Activated CD4-positive, alpha-beta T cell treated with anti-CD3 and anti-CD28 coated beads, Interleukin-2, amount 10 ng/mL, durations not matched to agents 7 days and 5 days (primary cell): ENCODE data around the gene TNFRSF12A. TPM values are rescaled to one million over a fixed set of nuclear protein-coding genes. Genes with fewer than 3 reads are reported as not detected.

Source experiments
- CTCF ChIA-PET: fragments of 350-600 bp; sonication (Branson Sonifier 250); formaldehyde crosslinking; loops from one replicate; lab custom pipeline; 2021; ENCODE audit warnings: antibody characterized with exemption; lab: Charles Lee
- POLR2A ChIA-PET: fragments of 350-600 bp; sonication (Branson Sonifier 250); formaldehyde crosslinking; loops from one replicate; lab custom pipeline; 2021; ENCODE audit warnings: antibody characterized with exemption; lab: Charles Lee
- DNase-seq: peaks from one replicate; pipeline ENCODE4 v3.0.0-alpha.2; 2020
- H3K27ac Mint-ChIP-seq: one replicate; pipeline ENCODE4 v1.8.0; 2021; ENCODE audit warnings: mild to moderate bottlenecking, moderate library complexity, mixed read lengths
- H3K27me3 Mint-ChIP-seq: one replicate; pipeline ENCODE4 v1.8.0; 2021; ENCODE audit warnings: mixed read lengths
- H3K36me3 Mint-ChIP-seq: one replicate; pipeline ENCODE4 v1.8.0; 2021; ENCODE audit warnings: low read depth, mixed read lengths
- H3K4me1 Mint-ChIP-seq: one replicate; pipeline ENCODE4 v1.8.0; 2021; ENCODE audit warnings: mixed read lengths
- H3K4me3 Mint-ChIP-seq: one replicate; pipeline ENCODE4 v1.8.0; 2021; ENCODE audit warnings: mild to moderate bottlenecking, moderate library complexity, mixed read lengths
- H3K9me3 Mint-ChIP-seq: one replicate; pipeline ENCODE4 v1.8.0; 2021; ENCODE audit warnings: mixed read lengths
- total RNA-seq, 2 experiments: library from RNA; stranded (reverse); gene quantifications; one replicate each; pipeline ENCODE4 v1.2.3, GENCODE V29; 2021

The TNFRSF12A gene
- total RNA-seq, 2 experiments from 2014 or later, result 1.8 to 2.1 TPM

- no peak overlapping the region for H3K4me3 Mint-ChIP-seq
- POLR2A ChIA-PET, result no interaction called here
- CTCF ChIA-PET, result interaction anchor here (0.9 to 1.8 kb wide), 2 partner anchors 13 to 23 kb away, joined by 3 to 4 read pairs; no protein-coding TSS in a partner anchor
- H3K36me3 Mint-ChIP-seq, result no peaks in the 10 kb centered on the region
- no peak for DNase-seq
- H3K4me1 Mint-ChIP-seq, result peaks cover 6% of the 10 kb centered on the region
- no peaks in the 10 kb centered on the region for H3K27me3 Mint-ChIP-seq
- no peak overlapping the region for H3K27ac Mint-ChIP-seq
- H3K9me3 Mint-ChIP-seq, result no peaks in the 10 kb centered on the region
These were observed 31.5 kb upstream of the TNFRSF12A start for GRCh38 chr16:2988590-2989099.

- H3K9me3 Mint-ChIP-seq, result no peaks in the 10 kb centered on the region
- H3K27ac Mint-ChIP-seq, result no peak overlapping the region
- no peaks in the 10 kb centered on the region for H3K36me3 Mint-ChIP-seq
- no peak overlapping the region for H3K4me3 Mint-ChIP-seq
- CTCF ChIA-PET, result interaction anchor here (1.4 to 2.8 kb wide), 2 partner anchors 10 to 13 kb away, joined by 3 to 8 read pairs; no protein-coding TSS in a partner anchor
- no peaks in the 10 kb centered on the region for H3K4me1 Mint-ChIP-seq
- DNase-seq, result no peak
- POLR2A ChIA-PET, result no interaction called here
- no peaks in the 10 kb centered on the region for H3K27me3 Mint-ChIP-seq
These were observed 29.3 kb upstream of the TNFRSF12A start for GRCh38 chr16:2990891-2991290.

GRCh38 chr16:2991566-2992261 lies 28.5 kb upstream of the TNFRSF12A start:
- POLR2A ChIA-PET, result no interaction called here

GRCh38 chr16:2992383-2993081 lies 27.6 kb upstream of the TNFRSF12A start:
- no peaks in the 10 kb centered on the region for H3K27me3 Mint-ChIP-seq
- ChIA-PET CTCF (interaction anchor here (0.9 kb wide), 1 partner anchor 66 kb away, joined by 3 read pairs; no protein-coding TSS in a partner anchor), POLR2A (no interaction called here)
- no peaks in the 10 kb centered on the region for H3K36me3 Mint-ChIP-seq
- H3K9me3 Mint-ChIP-seq, result no peaks in the 10 kb centered on the region
- H3K4me3 Mint-ChIP-seq, result no peak overlapping the region
- H3K27ac Mint-ChIP-seq, result no peak overlapping the region
- DNase-seq, result no peak
- H3K4me1 Mint-ChIP-seq, result no peaks in the 10 kb centered on the region

More at GRCh38 chr16:2991566-2992261, 28.5 kb upstream of the TNFRSF12A start:
- Mint-ChIP-seq H3K27ac (no peak overlapping the region), H3K4me3 (no peak overlapping the region), H3K9me3 (no peaks in the 10 kb centered on the region), H3K4me1 (no peaks in the 10 kb centered on the region), H3K36me3 (no peaks in the 10 kb centered on the region), H3K27me3 (no peaks in the 10 kb centered on the region)
- CTCF ChIA-PET, result interaction anchor here (0.9 to 2.8 kb wide), 2 partner anchors 12 to 67 kb away, joined by 3 to 8 read pairs; no protein-coding TSS in a partner anchor
- DNase-seq, result no peak

- Mint-ChIP-seq H3K4me1 (no peaks in the 10 kb centered on the region), H3K4me3 (no peak overlapping the region), H3K36me3 (no peaks in the 10 kb centered on the region), H3K27me3 (peaks cover 2% of the 10 kb centered on the region), H3K27ac (no peak overlapping the region), H3K9me3 (no peaks in the 10 kb centered on the region)
- no peak for DNase-seq
- ChIA-PET POLR2A (no interaction called here), CTCF (interaction anchor here (0.5 to 0.8 kb wide), 2 partner anchors 68 to 704 kb away, joined by 3 read pairs; no protein-coding TSS in a partner anchor)
These were observed 23.9 kb upstream of the TNFRSF12A start for GRCh38 chr16:2996298-2996697.

- DNase-seq, result no peak
- Mint-ChIP-seq H3K27ac (no peak overlapping the region), H3K36me3 (no peaks in the 10 kb centered on the region), H3K4me3 (no peak overlapping the region), H3K27me3 (peaks cover 5% of the 10 kb centered on the region), H3K4me1 (peaks cover 8% of the 10 kb centered on the region), H3K9me3 (no peaks in the 10 kb centered on the region)
- ChIA-PET POLR2A (no interaction called here), CTCF (interaction anchor here (0.6 to 1.5 kb wide), 4 partner anchors 10 to 626 kb away, joined by 3 to 4 read pairs (median 3); a partner anchor contains a TSS)
These were observed 20.2 kb upstream of the TNFRSF12A start for GRCh38 chr16:2999929-3000328.

- H3K9me3 Mint-ChIP-seq, result no peaks in the 10 kb centered on the region
- H3K27ac Mint-ChIP-seq, result no peak overlapping the region
- H3K4me3 Mint-ChIP-seq, result no peak overlapping the region
- ChIA-PET CTCF (interaction anchor here (1.0 to 1.5 kb wide), 5 partner anchors 10 to 27 kb away, joined by 3 to 5 read pairs (median 3); a partner anchor contains a TSS), POLR2A (interaction anchor here (0.6 kb wide), 1 partner anchor 24 kb away, joined by 3 read pairs; no protein-coding TSS in a partner anchor)
- H3K27me3 Mint-ChIP-seq, result peaks cover 6% of the 10 kb centered on the region
- H3K36me3 Mint-ChIP-seq, result no peaks in the 10 kb centered on the region
- no peak for DNase-seq
- peaks cover 9% of the 10 kb centered on the region for H3K4me1 Mint-ChIP-seq
These were observed 19.6 kb upstream of the TNFRSF12A start for GRCh38 chr16:3000540-3000939.

- peaks cover 10% of the 10 kb centered on the region for H3K27me3 Mint-ChIP-seq
- no peak for DNase-seq
- no peaks in the 10 kb centered on the region for H3K36me3 Mint-ChIP-seq
- H3K27ac Mint-ChIP-seq, result no peak overlapping the region
- ChIA-PET CTCF (interaction anchor here (1.2 to 1.4 kb wide), 4 partner anchors 11 to 28 kb away, joined by 3 to 5 read pairs (median 3); no protein-coding TSS in a partner anchor), POLR2A (no interaction called here)
- H3K4me3 Mint-ChIP-seq, result no peak overlapping the region
- H3K9me3 Mint-ChIP-seq, result no peaks in the 10 kb centered on the region
- H3K4me1 Mint-ChIP-seq, result peaks cover 12% of the 10 kb centered on the region
These were observed 18.9 kb upstream of the TNFRSF12A start for GRCh38 chr16:3001316-3001715.

GRCh38 chr16:3003582-3004270 lies 16.4 kb upstream of the TNFRSF12A start:
- Mint-ChIP-seq H3K4me3 (peak overlapping the region; percentile 66), H3K4me1 (peaks cover 31% of the 10 kb centered on the region), H3K27me3 (peaks cover 23% of the 10 kb centered on the region), H3K27ac (no peak overlapping the region), H3K36me3 (no peaks in the 10 kb centered on the region), H3K9me3 (no peaks in the 10 kb centered on the region)
- CTCF ChIA-PET, result interaction anchor here (0.6 to 2.1 kb wide), 17 partner anchors 9 to 720 kb away, joined by 3 to 8 read pairs (median 5); partner anchors contain the start of genes PKMYT1 and TNFRSF12A
- POLR2A ChIA-PET, result no interaction called here
- peak; percentile 98 for DNase-seq

- ChIA-PET CTCF (interaction anchor here (0.6 to 2.2 kb wide), 19 partner anchors 10 to 719 kb away, joined by 3 to 8 read pairs (median 5); partner anchors contain the start of genes PKMYT1 and TNFRSF12A), POLR2A (no interaction called here)
These were observed 15.8 kb upstream of the TNFRSF12A start for GRCh38 chr16:3004319-3004718.

GRCh38 chr16:3004781-3005284 lies 15.3 kb upstream of the TNFRSF12A start:
- Mint-ChIP-seq H3K4me1 (peaks cover 33% of the 10 kb centered on the region), H3K36me3 (no peaks in the 10 kb centered on the region), H3K27me3 (peaks cover 21% of the 10 kb centered on the region), H3K4me3 (peak overlapping the region; percentile 73), H3K9me3 (no peaks in the 10 kb centered on the region), H3K27ac (no peak overlapping the region)
- POLR2A ChIA-PET, result no interaction called here
- CTCF ChIA-PET, result interaction anchor here (0.7 to 2.2 kb wide), 6 partner anchors 15 to 43 kb away, joined by 3 to 8 read pairs (median 6); partner anchors contain the start of gene TNFRSF12A
- DNase-seq, result no peak

More at GRCh38 chr16:3004319-3004718, 15.8 kb upstream of the TNFRSF12A start:
- no peak overlapping the region for H3K27ac Mint-ChIP-seq
- H3K27me3 Mint-ChIP-seq, result peaks cover 21% of the 10 kb centered on the region
- H3K36me3 Mint-ChIP-seq, result no peaks in the 10 kb centered on the region
- DNase-seq, result no peak
- H3K4me3 Mint-ChIP-seq, result no peak overlapping the region
- peaks cover 33% of the 10 kb centered on the region for H3K4me1 Mint-ChIP-seq
- H3K9me3 Mint-ChIP-seq, result no peaks in the 10 kb centered on the region
